Measurements from ENCODE around the gene CCDC167.

DNA sequence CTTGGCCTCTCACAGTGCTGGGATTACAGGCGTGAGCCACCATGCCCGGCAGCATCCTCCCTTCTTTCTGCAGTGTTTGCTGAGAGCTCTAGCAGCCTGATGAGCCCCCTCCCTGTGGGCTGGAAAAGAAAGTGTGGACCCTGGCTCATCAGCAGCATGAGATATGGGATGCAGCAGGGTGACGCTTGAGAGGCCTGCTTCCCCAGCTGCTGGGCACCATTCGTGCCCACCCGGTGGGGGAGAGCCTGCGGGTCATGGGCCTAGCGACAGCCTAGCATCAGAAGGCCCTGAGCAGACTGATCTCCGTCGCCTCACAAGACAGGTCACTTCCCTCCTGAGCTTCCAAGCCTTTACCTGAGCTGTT is 16.0 kb upstream of the CCDC167 start:
- TF ChIP-seq, protein P1, sequence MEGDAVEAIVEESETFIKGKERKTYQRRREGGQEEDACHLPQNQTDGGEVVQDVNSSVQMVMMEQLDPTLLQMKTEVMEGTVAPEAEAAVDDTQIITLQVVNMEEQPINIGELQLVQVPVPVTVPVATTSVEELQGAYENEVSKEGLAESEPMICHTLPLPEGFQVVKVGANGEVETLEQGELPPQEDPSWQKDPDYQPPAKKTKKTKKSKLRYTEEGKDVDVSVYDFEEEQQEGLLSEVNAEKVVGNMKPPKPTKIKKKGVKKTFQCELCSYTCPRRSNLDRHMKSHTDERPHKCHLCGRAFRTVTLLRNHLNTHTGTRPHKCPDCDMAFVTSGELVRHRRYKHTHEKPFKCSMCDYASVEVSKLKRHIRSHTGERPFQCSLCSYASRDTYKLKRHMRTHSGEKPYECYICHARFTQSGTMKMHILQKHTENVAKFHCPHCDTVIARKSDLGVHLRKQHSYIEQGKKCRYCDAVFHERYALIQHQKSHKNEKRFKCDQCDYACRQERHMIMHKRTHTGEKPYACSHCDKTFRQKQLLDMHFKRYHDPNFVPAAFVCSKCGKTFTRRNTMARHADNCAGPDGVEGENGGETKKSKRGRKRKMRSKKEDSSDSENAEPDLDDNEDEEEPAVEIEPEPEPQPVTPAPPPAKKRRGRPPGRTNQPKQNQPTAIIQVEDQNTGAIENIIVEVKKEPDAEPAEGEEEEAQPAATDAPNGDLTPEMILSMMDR (IDR thresholded peaks at IDR 0.05): no peak
- TF ChIP-seq POLR2AphosphoS5 (IDR thresholded peaks at IDR 0.05) (no peak), POLR2A (IDR thresholded peaks at IDR 0.05) (no peak)

Data from sigmoid colon (tissue), 4 donors.